Cortex of kidney (tissue), 1 donor: ENCODE data around the gene THYN1.
"Not testable (repeated sequence)": the region's sequence is repeated elsewhere in the genome, so short reads cannot be mapped to it uniquely, and the experiment has no call there.

Experiments used
- DNase-seq: peaks from one replicate; lab custom pipeline; 2025; lab: John Stamatoyannopoulos, UW

The THYN1 gene

DNA sequence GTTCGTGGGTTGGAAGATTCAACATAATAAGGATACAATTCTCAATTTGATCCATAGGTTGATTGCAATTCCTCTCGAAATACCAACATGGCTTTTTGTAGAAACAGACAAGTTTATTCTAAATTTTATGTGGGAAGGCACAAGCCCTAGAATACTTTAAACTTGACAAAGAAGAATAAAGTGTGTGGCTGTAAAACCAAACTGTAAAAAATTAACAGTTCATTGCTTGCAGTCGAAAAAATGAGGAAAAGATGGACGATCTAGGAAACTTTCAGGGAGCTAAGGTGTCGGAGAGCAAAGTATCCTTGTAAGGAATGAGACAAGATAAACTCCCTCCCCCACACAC, 22.0 kb upstream of the THYN1 start:
- no peak for DNase-seq

DNA sequence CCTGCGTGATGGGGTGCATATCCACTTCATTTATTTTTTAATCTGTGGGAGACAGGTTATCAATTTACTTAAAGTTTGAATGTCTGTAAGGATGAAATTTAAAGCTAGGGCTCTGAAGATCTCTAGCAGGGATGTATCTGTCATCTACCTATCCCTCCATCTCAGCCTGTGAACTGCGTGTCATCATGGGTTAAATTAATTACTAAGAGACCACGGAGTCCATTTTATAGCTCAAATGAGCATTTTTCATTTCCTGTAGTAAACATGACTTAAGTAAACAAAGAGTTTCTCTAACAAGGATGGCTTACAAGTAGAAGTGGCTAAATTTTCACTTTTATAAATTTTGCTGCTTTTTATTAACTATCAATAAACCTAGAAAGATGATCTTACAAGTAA, 20.2 kb upstream of the THYN1 start:
- no peak for DNase-seq

DNA sequence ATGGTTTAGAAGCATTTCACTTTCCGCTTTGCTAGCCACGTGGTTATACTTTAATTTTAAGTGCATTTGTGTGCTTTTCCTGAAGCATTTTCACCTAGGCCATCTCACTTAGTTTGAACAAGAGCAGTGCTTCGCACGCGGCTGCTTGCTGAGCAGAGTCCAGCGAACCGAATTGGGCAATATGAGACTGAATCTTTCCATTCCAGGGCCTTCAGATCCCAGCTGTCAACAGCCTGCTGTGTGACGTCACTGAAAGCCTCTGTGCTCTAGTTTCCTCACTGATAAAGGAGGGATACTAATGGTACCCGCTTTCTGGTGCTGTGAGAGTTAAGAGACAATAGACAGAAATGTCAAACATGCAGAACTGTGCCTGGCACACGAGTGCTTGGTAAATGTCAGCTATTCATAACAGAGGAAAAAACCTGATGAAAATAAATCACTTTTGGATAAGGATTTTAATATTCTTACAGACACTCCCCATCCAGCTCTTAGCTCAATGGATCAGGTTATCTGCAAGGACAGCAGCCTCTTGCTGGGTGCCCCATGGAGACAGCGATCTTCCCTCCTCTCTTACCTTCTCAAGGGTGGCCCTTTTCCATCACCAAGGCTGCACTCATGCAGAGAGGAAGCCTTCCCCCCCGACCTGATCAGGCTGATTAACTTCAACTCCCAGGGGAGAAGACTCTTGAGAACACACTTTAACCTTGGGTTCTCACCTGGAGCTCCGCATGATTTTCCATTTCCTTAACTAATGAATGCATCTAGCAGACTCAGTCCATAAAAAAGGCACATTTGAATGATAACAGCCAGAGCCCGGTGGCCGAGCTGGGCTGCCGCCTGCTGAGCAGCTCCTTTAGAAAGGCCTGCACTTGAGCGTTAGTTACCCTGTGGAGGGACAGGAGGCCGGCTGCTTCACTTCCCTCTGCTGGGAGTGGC, 19.5 kb upstream of the THYN1 start:
- no peak for DNase-seq

GRCh38 chr11:134271978-134272377, 18.8 kb upstream of the THYN1 start:
- no peak for DNase-seq

GRCh38 chr11:134270250-134270714, 17.1 kb upstream of the THYN1 start:
- no peak for DNase-seq

- DNase-seq: no peak
These were observed 14.8 kb upstream of the THYN1 start for GRCh38 chr11:134267966-134268365.

DNA sequence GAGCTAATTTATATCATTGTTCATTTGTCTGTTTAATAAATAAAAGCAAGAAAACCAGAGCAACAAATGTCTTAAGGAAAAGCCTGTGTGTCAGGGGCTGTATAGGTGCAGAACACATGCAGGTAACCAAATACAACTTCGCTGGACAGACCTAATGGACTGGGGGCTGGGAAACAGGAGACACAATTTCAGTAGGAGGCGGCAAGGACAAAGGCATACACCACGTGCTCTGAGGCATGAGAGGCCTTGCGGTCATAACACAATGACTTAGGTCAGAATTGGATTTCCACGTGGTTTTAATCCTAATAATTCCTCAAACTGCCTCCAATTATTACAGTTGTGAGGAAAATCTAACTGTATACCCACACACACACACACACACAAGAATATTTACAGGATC, 14.3 kb upstream of the THYN1 start:
- DNase-seq: no peak

DNA sequence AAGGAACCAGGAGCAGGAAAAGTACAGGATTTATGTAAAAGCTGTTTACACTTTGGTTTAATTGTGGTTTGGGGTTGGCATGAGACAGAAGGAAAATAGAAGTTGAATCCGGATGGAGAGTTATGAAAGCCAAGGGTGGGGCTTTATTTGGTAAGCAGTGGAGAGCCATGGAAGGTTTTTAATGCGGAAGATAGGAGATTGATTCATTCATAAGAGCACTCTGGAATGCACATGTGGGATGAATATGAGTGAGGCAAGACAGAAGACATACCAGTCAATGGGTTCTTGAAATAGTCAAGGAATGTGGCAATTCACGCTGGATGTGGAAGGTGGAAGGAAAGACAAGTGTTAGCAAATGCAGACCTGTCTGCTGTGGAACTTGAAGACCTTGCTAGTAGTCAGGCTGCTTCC, 13.7 kb upstream of the THYN1 start:
- no peak for DNase-seq

- DNase-seq: no peak
These were observed 13.3 kb upstream of the THYN1 start for GRCh38 chr11:134266440-134266839.

DNA sequence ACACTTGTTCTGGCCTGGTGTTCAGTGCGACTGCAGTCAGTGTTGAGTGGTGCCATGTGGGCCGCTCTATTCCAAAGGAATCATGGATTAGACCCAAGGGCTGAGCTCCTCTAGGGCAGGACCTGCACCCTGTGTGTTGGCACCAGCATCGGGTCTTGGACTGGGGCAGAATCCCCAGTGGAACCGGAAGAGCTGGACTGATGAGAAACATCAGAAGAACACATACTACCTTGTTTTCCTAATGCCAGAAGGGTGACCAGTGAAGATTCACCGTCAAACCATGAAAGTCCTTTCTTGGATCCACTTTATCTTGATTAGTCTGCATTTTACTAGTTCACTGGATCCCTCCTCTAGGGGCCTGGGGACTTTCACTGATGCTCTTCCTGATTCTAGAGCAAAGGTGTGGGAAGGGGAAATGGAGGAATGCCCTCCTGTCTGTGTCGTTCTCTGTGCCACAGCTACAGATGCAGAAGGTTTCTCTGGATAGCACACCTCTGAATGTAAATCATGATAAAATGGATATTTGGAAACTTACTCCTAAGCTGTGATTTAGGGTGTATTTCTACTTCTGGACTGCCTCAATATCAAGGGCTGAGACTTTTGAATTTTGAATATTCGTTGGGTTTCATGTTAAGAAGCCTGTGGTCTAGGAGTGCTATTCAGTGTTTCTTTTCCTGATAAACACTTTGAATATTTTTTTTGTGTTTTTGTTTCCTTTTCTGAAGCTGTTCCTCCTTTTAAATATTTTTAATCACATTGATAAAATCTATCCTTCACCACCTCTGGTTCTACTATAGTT, 12.0 kb upstream of the THYN1 start:
- no peak for DNase-seq

DNA sequence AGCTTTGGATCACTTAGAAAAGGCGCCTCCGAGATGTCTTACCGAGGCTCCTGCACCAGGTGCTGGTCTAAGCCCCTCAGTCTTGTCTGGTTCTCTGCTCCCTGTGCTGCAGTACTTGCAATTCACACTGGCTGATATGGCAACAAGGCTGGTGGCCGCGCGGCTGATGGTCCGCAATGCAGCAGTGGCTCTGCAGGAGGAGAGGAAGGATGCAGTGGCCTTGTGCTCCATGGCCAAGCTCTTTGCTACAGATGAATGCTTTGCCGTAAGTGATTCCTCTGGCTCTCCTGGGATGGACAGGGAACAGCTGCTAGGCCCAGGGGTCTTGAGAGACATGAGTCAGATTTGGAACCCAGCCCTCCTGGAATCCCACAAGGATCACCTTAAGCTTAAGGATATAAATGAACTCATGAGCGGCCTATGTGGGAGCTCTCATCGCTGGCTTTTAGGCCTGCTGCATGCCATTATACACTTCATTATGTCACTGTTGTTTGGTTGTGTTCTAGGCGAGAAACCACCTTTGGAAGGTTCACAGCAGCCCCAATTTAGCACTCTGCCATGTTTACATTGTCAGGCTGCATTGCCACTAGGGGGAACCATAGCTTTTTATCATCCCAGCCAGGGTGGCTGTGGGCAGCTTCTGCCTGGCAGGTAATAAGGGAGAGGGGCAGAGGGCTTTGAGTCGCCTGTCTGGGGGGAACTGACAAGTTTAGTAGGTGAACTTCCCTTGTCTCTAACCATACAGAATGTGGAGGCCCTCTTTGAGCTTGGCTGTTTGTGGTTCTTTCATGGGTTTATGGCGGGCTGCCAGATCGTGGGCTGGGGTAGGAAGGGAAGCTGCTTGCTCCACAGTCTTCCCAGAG, 8.7 kb upstream of the THYN1 start:
- DNase-seq: no peak

- DNase-seq: no peak
These were observed 7.8 kb upstream of the THYN1 start for GRCh38 chr11:134260983-134261382.

DNA sequence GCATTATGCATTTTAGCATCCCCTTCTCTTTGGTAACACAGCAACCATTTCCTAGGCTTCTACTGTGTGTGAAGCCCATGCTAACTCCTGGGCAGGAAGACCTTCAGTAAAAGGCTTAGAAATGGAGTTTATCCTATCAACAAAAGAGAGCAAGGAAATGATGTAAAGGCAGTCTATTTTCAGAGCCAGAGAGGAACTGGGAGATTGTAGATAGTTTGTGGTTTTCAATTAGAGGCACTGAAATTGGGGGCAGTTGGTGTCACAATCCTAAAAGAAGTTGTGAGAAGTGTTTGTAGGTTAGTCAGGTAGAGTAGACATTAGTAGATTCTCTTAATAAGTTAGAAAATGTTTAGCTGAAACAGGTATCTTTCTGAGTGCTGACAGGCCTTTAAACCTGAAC, 7.4 kb upstream of the THYN1 start:
- no peak for DNase-seq

GRCh38 chr11:134258577-134258976, 5.4 kb upstream of the THYN1 start:
- no peak for DNase-seq

DNA sequence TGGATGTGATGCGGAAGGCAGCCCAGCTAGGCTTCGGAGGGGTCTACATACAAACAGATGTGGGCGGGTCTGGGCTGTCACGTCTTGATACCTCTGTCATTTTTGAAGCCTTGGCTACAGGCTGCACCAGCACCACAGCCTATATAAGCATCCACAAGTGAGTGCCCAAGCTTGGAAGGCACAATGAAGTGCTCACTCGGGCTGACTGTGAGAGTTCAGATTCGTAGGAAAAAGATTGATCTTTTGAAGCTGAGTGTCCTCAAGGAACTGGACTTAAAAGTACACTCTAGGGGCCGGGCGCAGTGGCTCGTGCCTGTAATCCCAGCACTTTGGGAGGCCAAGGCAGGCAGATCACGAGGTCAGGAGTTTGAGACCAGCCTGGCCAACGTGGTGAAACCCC, 3.9 kb upstream of the THYN1 start:
- DNase-seq: no peak

- not testable (repeated sequence) for DNase-seq
These were observed 2.0 kb upstream of the THYN1 start for GRCh38 chr11:134255184-134255561.

DNA sequence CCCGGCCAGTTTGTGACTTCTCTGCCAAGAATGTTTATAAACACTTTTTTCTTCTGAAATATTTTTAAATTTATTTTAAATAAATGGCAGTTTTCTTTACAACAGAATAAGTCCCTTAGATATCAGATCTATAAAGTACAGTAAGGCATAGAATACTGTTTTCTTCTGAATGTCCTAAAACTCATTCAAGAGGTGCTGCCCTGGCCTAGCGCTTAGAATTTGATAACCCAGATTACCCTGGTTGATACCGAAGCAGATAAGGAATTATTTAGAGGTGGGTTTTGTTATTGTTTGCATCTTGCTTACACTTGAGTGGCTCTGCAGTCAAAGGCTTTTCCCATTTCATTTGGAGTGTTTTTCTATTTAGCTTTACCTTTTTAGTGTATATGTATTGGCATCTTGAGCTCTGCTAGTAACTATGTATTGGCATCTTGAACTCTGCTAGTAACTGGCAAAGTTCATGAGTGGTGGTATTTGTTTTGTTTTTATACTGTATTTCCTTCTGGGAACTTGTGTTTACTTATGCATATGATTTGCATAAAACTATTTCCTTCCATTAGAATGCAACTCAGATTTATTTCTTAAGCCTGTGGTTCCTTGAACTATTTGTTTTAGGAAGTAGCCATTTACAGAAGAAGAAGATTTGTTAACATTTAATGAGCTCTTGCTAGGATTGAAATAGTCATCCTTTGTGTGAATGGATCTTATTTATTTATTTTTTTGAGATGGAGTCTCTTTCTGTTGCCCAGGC, 1.5 kb upstream of the THYN1 start:
- no peak for DNase-seq

DNA sequence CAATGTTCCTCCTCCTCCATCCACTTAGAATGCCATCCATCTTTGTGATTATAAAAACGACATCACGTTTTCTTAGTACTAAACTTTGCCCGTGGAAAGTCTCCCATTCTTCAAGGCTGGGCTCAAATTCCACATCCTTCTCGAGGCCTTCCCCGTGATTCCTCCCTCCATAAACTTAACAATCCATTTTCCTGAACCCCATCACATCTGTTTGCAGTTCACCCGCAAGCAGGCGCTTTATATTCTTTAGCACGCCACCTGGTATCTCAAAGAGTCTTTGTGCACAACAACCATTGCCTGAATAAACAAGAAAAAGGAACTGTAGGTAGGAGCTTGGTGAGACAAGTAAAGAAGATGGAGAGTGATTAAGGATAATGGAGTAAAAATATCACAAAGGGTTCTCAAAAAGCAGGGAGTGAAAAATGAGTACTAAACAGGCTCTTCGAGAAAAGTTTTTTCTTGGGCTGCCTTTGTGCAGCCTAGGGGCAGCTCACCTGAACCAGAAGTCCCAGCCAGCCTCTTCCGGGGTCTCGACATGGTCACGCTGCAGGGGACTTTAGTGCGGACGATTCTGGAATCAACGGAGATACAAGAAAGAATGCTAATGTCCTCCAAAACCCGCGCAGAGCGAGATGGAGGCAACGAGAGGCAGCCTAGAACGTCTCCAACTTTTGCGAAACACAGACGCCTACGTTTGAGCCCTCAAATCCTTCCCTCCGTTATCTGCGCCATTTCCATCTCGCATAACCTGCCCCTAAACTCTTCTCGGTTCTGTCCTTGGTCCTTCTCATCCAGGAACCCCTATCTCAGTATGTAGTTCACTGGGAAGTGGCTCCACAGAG, 585 bp downstream of the THYN1 start:
- no peak for DNase-seq

DNA sequence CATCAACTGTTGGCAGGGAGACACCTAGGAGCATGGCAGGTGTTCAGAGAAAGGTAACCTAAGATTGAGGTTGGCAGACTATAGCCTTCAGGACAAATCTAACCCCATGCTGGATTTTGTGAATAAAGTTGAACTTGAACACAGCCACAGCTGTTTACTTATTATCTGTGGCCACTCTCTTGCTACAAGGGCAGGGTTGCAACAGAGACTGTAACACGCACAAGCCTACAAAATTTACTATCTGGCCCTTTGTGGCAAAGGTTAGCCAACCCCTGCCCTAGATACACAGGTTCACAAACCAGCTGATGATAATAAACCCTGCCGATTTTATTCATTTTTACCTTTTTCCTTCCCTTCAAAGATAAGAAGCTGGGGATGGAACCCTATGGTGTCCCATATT, 2.5 kb downstream of the THYN1 start:
- no peak for DNase-seq

DNA sequence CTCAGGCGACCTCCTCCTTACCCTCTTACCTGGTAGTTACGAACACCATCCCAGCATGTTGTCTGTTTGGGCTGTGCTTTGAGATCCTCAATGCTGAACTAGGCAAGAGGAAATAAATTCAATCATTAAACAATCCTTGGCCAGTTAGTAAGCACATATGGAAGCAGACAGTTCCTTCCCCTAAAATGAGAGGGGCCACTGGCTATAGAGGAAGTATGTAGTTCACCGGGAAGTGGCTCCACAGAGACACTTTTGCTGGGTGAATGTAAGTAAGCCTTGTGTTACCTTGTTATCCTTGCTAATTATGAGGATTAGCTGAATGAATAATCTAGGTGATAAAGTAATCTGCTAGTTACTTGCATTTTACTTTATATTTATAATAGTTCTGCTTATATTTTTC, 2.9 kb downstream of the THYN1 start:
- no peak for DNase-seq
